Left renal pelvis (tissue), 4 donors: ENCODE results near the gene IRF4. TPM values are rescaled to one million over a fixed set of nuclear protein-coding genes. Genes with fewer than 3 reads are reported as not detected.

Experiments
- DNase-seq, 4 donors: peaks; one replicate each; pipeline ENCODE4 v3.0.0-alpha.2; 2013; ENCODE audit warnings: low read depth in 4 of 4, low spot score in 3 of 4
- polyA plus RNA-seq, 4 donors: library from polyadenylated mRNA; unstranded; fragments of 120-200 nt; gene quantifications; one replicate each; pipeline ENCODE4 v1.2.1, GENCODE V29; 2013; ENCODE audit not compliant: insufficient read length in 4 of 4

The IRF4 gene
- polyA plus RNA-seq, 4 donors: 0.18 to 2.2 (median 0.55) TPM

DNA sequence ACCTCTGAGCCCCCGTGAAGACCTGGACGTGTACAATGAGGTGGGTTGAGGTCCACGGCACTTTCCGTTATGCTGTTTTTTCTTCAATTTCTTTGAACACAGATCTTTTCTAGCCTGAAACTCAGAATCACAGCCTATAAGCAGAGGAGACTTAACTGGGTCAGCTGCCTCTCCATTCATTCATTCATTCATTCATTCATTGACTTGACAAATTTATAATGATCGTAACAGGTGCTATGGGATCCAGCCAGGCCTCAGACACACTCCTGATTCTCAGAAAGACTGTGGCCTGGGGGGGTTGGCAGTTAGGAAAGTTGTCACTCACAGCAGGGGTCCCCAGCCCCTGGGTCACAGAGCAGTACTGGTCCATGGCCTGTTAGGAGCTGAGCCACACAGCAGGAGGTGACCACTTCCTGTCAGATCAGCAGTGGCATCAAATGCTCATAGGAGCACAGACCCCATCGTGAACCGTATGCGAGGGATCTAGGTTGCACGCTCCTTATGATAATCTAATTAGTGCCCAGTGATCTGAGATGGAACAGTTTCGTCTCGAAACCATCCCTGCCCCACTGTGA is 38.6 kb upstream of the IRF4 start:
- DNase-seq: no peak

DNA sequence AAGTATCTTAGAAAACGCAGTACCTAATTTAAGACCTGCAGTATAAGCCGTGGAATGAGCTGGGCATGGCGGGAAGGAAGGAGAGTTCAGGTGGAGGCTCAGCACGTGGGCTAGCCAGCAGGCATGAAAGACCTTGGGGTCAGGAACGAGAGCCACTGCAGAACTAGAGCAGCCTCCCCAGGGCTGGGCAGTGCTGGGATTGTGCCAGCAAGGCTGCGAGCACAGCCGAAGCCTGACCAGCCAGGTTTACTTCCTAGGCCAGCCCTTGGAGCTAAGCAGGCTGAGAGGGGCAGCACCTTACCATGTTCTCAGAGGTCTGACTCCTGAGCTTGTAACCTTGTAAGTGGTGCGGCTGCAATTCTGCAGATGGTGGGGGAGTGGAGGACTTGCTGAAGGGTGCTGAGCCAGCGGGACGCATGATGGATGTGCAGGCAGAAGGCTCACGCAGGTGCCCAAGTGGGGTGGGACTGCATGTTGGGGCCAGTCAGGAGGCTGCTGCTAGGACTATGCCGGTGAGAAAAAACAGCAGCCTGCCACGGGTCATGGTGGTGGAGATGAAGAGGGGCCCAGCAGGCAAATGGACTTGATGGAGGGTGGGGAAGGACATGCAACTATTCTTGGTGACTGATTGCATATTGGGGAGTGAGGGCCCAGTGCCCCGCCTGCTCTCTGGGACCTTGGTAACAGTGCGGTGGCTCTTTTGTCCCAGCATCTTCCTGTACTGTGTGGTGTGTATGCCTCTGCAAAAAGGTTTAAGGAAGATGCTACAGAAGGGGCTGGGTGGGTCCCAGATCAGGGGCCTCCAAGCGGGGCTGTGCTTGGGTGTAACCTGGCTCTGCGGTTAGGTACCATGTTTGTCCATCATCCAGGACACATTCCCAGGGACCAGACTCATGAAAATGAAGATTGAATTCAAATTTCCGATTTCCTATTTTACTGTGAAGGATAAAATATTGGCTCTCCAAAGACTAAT is 37.6 kb upstream of the IRF4 start:
- DNase-seq: no peak

DNA sequence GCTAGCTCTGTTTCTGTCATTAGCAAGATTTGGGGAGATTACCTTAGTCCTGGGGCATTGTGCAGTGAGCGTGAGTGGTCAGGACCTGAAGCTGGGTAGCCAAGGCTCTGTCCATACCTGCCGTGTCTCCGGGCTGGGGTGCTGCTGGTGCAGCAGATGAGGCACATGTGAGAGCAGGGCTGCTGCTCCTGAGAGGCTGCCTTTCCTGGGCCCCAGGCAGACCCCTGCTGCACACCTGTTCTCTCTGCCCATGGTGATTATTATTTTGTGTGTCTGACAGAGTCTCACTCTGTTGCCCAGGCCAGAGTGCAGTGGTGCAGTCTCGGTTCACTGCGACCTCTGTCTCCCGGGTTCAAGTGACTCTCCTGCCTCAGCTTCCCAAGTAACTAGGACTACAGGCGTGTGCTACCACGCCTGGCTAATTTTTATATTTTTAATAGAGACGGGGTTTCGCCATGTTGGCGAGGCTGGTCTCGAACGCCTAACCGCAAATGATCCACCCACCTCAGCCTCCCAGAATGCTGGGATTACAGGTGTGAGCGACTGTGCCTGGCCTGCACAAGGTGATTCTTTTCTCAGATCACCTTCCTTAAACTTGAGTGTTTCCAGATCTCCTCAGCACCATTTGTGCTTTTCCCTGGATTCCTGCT is 36.8 kb upstream of the IRF4 start:
- no peak for DNase-seq

DNA sequence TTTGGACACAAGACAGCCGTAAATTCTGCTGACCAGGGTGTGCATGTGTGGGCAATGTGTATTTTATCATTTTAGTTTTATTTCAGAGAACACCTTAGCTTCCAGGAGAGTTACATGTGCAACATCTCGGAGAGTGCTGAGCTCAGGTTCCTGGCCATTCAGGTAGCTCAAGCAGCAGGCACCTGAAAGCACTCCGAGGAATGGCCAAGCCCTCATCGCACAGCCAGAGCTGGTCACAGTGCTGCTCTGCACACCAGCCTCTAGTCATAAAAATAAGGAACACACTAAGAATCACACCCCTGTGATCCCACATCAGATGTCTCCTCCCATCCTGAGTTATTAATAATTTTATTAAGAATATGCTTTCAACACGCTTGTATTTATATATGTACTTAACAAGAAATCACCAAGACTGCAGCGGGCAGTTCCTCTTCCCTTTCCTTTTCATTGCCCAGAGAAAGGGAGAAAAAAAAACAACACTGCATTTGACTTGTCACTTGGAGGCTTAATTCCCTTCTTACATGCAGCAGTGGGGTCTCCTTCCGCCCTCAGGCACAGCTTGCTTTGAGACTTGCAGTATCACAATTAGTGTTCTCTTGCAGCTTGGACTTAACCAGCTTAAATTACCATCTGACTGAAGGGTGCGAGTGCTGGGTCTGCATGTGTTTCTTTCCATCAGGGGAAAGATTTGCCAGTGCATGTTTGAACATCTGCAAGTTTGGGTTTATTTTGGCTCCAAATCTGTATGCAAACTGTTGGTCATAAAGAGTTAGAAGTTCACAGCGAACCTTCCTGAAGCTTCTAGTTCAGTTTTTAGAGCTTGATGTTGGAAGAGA is 36.0 kb upstream of the IRF4 start:
- no peak for DNase-seq

DNA sequence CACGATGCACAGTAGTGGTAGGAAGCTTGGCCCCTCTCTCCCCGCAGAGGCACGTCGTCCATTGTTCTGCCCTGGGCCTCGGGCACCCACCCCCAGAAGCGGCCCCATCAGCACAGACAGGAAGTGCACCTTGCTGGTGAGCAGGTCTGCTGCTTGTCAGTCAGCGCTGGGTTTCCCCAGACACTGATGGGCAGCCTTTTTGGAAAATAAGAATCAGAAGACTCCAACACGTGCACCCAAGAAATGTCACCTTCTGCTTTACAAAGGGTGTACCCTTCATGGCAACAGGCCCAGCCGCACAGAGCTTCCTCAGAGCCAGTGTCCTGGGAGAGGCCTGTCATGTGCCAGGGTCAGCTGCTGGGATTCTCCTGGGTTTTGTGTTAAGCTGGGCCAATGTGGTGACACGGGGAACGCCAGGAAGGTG is 34.7 kb upstream of the IRF4 start:
- DNase-seq: no peak

DNA sequence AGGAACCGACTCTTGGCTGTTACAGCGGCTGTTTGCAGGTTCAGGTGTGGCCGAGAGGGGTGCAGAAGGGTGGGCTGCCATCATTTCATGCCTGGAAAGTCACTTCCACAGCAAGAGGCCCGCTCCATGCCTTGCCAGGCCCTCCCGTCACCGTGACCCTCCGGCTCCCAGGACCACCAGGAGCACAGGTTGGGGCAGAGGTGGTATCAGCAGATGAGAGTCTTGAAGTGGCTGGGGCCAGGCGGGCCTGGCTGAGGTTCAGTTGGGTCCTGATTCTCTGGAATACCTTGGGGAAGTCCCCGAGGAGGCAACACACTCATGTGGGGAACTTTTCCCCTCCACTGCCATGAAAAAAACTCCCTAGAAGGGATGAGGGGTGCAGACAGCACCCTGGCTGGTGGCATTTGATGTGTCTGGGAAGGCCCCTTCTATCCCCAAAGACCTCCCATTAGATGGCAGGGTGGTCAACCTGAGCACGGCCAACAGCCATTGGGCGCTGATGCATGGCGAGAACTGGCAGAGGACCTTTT is 34.2 kb upstream of the IRF4 start:
- DNase-seq: no peak

DNA sequence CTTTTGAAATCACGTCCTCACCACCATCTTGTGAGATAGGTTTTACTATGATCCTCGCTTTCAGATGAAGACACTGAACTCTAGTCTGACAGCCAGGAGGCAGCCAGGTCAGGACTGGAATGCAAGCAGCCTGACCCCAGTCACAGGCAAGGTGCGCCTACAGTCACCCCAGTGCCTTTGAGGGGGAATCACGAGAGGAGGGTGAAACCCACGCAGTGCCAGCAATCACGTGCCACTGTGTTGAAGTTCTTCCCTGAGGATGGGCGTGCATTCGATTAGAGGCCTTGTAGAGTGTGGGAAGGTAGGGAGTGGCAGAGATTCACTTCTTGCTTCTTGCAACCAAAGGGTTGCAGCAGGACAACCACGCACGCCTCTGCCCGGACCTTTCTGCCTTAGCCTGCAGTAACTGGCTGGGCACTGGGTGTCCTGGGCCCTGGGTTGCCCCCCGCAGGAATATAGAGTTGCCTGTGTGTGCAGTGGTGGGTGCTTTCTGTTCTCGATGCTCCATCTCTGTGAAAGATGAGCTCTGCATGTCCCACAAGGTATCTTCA is 33.7 kb upstream of the IRF4 start:
- no peak for DNase-seq

DNA sequence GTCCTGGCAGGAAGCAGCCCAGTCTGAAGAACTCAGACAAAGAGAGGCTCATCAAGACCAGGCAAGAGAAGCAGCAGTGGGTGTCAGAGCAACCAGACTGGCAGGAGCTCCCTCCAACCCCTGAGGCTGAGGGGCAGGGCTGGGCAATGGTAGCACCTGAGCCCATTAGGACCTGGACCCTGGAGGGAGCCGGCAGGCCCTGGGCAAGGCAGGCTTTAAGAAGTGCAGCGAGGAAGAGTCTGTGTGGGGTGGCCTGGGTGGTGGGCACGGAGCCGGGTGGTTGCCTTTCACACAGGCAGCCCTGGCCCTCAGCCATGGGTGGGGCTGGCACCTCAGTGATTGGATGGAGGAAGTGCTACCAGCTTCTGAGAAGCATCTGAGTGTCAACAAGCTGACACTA is 33.1 kb upstream of the IRF4 start:
- no peak for DNase-seq

DNA sequence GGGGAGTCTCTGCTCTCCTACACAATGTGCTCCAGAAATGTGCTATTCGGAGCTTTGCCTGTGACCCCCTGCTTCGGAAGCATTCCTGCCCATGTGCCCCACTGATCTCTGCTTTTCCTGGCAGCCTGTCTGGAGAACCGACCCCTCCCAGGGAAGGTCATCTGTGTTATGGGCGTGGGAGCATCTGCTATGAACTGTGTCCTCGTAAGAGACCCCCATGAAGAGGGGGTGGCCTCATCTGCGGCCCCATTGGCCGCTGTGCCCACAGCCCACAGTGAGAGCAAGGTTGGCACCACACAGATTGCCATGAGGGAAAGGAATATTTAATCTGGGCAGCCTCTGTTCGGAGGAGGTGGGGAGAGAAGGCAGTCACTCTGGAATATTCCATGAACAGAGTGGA is 32.7 kb upstream of the IRF4 start:
- DNase-seq: no peak

DNA sequence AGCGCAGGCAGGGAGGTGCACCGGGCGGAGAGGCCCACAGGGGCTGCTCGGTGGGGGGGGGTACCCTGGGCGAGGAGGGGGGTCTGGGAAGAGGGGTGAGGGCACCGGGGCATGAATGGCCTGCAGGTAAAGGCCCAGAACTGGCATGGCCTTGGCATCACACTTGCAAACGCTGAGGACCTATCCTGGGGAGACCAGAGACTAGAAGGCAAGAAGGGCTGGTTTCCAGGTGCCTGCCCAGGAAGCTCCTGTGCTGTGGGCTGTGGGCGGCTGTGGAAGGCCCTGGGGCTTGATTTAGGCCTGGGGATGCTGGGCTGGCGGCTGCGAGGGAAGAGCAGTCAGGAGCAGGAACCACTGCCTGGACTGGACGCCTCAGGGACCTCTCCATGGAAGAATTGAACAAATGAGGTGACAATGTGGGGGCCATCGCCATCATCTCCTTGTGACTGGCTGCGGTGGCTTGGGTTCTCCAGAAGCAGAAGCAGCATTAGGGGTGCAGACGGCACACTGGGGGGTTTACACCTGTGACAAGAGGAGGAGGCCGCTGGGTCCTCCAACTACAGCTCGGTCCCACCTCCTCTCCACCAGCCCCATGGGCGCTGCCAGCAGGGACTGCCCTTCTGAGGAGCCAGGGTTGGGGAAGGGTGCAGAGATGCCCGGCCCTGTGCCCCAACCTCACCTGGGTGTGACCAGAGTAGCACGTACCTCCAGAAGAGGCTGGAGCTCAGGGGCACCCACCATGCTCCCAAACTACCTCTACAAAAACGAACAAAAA is 32.1 kb upstream of the IRF4 start:
- DNase-seq: no peak

DNA sequence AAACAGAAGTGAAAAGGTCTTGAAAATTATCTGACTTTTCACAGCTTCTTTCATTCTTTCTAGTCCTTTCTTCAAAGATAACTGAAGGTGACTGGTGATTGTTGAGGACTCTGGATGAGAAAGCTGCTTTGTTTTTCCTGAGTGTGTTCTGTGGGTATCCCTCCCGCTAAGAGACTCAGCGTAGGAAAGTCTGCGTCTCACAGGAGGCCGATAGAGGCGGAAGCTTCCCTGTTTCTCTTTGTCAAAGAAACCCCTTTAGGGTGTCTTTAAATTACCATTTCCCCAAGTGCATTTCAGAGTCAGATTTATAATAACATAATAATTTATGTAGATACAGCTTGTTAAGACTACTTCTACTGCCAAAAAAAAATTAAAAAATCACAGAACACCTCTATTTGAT is 31.2 kb upstream of the IRF4 start:
- no peak for DNase-seq

DNA sequence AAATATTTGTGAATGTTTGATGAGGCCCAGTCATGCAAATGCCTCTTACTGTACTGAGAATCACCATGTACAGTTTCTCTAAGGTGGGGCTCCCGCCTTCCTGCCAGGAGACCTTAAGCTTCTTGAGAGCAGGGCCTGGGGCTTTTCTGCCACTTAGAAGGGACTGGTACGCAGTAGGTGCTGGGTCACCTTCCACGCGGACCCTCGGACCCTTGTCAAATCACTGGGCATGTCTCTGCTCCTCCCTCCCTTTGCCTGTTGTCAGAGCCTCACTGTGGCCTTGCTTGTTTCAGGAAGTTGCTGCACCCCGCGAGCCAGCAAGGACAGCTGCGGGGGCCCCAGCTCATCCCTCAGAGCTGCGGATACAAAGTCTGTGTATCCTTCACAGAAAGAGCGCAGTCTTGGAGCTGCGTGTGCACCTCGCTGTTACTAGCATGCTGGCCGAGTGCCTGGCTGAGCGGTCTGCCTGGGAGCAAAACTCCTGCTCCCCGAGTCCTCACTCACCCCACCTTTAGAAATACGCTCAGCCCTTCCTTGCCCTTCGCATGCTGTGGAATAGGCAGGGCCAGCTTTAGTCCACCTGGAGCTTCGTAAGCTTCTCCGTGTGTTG is 30.7 kb upstream of the IRF4 start:
- DNase-seq: no peak

DNA sequence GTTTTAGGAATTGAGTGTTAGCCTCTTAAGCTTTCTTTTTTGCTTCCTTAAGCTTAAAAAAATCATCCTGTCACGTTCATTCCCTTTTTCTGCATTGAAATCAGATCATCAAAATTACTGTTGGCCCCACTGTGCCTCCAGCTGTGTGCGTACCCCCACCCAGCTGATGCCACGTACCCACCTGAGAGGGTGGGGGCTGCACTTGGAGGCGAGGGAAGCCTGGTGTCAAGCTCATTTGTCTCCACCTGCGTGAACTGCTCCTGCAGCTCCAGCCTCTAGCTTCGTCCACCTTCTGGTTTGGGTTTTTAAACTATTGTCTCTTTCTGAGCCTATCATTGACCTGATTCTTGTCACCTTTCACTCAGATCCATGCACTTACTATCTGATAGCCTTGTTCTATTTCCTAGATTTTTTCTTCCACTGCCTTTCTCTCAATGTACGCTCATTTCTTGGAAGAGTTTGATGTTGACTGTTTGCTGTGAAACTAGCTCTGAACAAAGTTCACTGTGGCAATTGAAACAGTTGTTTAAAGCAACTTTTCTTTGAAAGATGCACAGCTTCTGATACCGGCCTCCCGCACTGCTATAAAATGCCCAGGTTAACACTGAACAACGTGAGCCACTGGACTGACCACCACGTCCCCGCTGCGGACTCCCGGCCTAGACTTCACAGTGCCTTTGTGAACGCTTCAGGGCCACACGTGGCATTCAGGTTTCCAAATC is 30.0 kb upstream of the IRF4 start:
- no peak for DNase-seq

DNA sequence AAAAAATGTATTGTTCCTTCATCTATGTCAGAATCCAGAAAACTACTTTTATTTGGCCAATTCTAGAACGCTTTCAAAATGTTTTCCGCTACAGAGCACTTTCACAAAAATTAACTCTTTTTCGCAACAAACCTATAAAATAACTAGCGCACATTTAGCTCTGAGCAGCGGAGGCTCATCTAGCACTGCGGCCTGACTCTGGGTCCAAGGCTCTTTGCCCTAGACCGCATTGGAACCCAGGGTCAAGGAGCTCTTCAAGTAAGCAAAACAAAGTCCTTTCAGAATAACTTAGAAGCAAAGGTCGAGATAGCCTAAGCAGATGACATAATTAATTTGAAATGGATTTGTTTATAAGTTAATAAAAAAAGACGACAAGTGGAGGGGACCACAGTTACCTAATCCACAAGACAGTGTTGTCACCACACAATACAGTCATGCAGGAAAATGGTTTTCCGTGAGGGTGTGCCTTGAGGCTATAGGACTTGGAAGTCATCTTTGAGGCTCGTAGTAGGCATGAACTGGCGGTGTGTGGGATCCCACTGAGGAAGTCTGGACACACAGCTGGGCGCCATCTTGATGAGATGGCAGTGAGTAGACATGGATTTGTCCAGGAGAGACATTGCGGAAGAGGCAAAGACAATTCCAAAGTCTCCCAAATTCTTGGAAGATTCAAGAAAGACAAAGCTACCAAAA is 29.2 kb upstream of the IRF4 start:
- DNase-seq: no peak

DNA sequence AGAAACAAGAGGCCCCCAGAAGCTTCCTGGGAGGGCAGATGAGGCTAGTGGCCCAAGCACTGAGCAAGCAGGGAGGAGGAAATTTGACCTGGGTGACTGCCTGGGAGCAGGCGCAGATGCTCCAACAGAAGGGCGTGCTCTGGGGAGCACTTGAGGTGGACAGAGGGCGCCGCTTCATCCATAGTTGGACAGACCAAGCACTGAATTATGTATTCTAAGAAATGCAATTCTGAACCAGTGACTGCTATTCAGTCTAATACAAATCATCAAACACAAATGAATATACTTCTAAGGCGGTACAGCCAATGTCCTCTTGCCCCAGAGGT is 28.7 kb upstream of the IRF4 start:
- no peak for DNase-seq

DNA sequence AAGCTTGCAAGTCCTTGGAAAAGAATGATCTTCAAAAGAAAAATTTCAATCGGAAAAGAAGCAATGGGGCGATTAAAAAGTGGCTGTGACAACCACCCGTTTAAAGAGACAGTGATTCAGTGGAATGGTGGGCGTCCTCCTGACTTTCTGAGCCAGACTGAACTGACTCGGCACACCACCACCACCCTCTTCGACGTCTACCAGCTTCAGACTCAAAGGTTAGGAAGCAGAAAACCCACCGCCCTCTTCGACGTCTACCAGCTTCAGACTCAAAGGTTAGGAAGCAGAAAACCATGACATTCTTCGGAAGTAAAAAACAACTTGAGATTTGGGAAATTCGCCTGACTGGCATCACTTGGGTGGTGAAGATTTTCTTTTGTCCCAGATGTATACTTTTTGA is 28.3 kb upstream of the IRF4 start:
- no peak for DNase-seq

DNA sequence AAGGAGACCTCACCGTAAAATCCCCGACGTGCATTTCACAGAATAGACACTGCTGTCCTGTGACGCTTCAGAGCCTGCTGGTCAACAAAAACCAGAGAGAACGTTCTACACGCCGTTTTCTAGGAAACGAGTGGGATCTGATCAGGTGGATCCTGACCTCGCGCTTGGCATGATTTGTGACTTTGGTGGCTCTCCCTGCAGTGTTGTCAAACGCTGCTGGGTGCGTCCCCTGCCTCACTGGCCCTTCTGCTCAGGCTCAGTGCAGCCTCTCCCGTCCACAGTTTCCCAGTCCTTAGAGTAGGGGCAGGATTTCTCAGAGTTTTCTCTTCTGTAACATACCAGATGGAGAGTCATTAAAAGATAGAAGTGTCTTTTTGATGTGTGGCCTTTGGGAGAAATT is 27.6 kb upstream of the IRF4 start:
- DNase-seq: no peak
